PFSK-1 (cell line): ENCODE data around the gene SCMH1.

Source experiments
- FOXP2 ChIP-seq: optimal IDR thresholded peaks from 2 replicates; pipeline ENCODE3; 2011; ENCODE audit warnings: borderline replicate concordance, control low read depth, inconsistent platforms; ENCODE audit not compliant: insufficient read depth; ENCODE audit errors: extremely low read length, extremely low read depth
- POLR2AphosphoS5 ChIP-seq: IDR thresholded peaks from 2 replicates; pipeline ENCODE4 v1.6.1; 2012; ENCODE audit warnings: low read depth, mild to moderate bottlenecking, control low read depth, low read length, moderate library complexity
- SIN3A ChIP-seq: IDR thresholded peaks from 2 replicates; pipeline ENCODE4 v1.6.1; 2012; ENCODE audit warnings: mild to moderate bottlenecking, low read length, moderate library complexity, borderline replicate concordance; ENCODE audit not compliant: insufficient read depth
- TAF1 ChIP-seq: IDR thresholded peaks from 2 replicates; pipeline ENCODE4 v1.6.1; 2012; ENCODE audit warnings: low read length, control low read depth, borderline replicate concordance; ENCODE audit not compliant: insufficient read depth
- TF ChIP-seq, protein P1 (sequence below), 2 experiments: IDR thresholded peaks; 2 replicates each; pipeline versions ENCODE4 v1.6.1 to v1.8.0; 2011 to 2012; ENCODE audit warnings: low read depth in 2 of 2, low read length in 2 of 2, control low read depth in 1 of 2, inconsistent platforms in 1 of 2, mild to moderate bottlenecking in 1 of 2, moderate library complexity in 1 of 2; ENCODE audit not compliant: insufficient read depth in 1 of 2

Gene SCMH1

DNA sequence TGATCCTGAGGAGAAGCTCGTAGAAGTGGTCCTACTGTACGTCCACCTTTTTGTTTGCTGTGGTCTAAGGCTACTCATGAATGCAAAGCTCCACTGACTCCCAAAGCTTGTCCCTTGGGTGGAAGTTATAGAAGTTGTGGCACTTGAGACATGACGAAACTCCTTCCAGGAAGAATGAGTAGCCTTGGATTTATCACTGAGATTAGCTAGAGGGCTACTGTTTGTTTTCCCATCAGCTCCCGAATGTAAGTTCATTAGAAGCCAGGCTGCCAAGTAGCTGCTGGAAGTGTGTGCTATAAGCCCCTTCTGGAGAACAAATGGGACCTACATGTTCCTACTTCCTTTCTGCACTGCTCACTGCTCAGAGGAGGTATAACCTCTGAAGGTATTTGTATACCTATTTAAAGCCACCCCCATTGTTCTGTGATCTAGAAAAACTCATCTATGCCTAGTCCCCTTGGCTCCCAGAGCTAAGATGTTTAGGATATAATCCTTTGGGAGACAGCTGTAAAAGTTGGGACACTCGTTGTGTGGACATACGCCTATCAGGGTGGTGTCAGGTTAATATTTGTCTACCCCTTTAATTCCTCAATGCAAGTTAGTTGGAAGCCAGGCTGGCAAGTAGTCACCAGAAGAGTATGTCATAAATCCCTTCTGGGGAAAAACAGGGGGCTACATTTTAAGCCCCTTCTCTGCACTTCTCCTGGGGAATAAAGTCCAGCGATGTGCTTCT lies 72.9 kb downstream of the SCMH1 start:
- TF ChIP-seq, protein P1, sequence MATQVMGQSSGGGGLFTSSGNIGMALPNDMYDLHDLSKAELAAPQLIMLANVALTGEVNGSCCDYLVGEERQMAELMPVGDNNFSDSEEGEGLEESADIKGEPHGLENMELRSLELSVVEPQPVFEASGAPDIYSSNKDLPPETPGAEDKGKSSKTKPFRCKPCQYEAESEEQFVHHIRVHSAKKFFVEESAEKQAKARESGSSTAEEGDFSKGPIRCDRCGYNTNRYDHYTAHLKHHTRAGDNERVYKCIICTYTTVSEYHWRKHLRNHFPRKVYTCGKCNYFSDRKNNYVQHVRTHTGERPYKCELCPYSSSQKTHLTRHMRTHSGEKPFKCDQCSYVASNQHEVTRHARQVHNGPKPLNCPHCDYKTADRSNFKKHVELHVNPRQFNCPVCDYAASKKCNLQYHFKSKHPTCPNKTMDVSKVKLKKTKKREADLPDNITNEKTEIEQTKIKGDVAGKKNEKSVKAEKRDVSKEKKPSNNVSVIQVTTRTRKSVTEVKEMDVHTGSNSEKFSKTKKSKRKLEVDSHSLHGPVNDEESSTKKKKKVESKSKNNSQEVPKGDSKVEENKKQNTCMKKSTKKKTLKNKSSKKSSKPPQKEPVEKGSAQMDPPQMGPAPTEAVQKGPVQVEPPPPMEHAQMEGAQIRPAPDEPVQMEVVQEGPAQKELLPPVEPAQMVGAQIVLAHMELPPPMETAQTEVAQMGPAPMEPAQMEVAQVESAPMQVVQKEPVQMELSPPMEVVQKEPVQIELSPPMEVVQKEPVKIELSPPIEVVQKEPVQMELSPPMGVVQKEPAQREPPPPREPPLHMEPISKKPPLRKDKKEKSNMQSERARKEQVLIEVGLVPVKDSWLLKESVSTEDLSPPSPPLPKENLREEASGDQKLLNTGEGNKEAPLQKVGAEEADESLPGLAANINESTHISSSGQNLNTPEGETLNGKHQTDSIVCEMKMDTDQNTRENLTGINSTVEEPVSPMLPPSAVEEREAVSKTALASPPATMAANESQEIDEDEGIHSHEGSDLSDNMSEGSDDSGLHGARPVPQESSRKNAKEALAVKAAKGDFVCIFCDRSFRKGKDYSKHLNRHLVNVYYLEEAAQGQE (IDR thresholded peaks at IDR 0.05; ENCODE audit: insufficient read depth in 1 of 2, low read depth in 2 of 2, low read length in 2 of 2) = no peak
- TF ChIP-seq SIN3A (no peak), POLR2AphosphoS5 (no peak), TAF1 (no peak), FOXP2 (no peak)

DNA sequence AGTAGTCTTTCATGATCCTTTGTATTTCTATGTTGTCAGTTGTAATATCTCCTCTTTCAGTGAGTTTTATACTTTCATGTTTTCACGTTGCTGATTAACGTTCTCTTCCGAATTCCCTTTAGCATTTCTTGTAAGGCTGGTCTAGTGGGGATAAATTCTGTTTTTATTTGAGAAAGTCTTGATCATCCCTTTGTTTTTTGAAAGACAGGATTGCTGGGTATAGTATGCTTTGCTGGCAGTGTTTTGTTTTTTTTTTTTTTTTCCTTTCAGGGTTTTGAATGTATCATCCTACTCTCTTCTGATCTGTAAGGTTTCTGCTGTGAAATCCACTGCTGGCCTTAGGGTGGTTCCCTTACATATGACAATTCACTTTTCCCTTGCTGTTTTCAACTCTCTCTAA lies 74.4 kb downstream of the SCMH1 start:
- TF ChIP-seq POLR2AphosphoS5 (no peak), FOXP2 (no peak), SIN3A (no peak), TAF1 (no peak)
- TF ChIP-seq, protein P1 (IDR thresholded peaks at IDR 0.05; ENCODE audit: insufficient read depth in 1 of 2, low read depth in 2 of 2, low read length in 2 of 2) = no peak

DNA sequence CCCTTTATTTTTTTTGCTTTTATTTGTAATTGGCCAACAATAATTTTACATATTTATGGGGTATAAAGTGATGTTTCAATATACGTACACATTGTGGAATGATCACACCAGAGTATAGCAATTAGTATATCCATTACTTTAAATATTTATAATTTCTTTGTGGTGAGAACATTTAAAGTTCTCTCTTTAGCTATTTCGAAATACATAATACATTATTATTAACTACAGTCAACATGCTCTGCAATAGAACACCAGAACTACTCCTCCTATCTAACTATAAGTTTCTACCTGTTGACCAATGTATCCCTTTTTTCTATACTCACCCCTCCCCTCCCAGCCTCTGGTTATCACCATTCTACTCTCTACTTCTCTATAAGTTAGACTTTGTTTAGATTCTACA lies 77.4 kb downstream of the SCMH1 start:
- TF ChIP-seq POLR2AphosphoS5 (no peak), SIN3A (no peak), TAF1 (no peak), FOXP2 (no peak)
- TF ChIP-seq, protein P1 (IDR thresholded peaks at IDR 0.05; ENCODE audit: insufficient read depth in 1 of 2, low read depth in 2 of 2, low read length in 2 of 2) = no peak

DNA sequence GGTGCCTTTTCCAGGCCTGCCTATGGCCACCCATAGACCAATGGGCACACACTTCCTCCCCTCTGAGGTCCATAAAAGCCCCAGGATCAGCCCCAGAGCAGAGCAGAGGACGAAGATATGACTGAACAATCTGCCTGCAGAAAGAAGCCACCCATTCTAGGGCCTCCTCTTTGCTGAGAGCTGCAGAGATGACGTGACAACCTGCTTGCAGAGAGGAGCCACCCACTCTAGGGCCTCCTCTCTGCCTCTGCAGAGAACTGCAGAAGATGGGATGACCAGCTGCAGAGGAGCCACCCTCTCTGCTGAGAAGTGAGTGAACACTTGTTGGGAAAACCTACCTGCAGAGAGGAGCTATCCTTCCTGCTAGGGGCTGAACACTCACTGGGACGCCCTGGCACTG lies 79.7 kb downstream of the SCMH1 start:
- TF ChIP-seq TAF1 (no peak), POLR2AphosphoS5 (no peak), SIN3A (no peak), FOXP2 (no peak)
- TF ChIP-seq, protein P1 (IDR thresholded peaks at IDR 0.05; ENCODE audit: insufficient read depth in 1 of 2, low read depth in 2 of 2, low read length in 2 of 2) = no peak

DNA sequence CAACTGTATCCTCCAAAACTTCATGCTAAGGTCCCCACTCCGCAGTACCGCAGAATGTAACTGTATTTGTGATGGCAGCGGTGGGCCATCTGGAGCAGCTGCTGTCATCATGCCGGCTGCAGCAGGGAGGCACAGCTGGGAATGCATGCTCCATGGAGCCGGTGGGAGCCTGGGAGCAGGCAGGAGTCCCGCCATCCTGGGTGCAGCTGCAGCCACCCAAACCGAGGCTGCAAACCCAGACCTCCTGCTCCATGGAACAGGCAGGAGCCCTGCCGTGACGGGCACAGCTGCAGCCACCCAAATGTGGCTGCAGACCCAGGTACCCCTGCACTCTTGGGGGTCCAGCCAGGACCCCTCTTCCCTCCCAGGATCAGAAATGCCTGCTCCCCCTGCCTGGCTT lies 80.3 kb downstream of the SCMH1 start:
- no peak for TF ChIP-seq POLR2AphosphoS5
- no peak for TF ChIP-seq SIN3A
- TF ChIP-seq TAF1 = no peak
- no peak for TF ChIP-seq FOXP2
- TF ChIP-seq, protein P1 (IDR thresholded peaks at IDR 0.05; ENCODE audit: insufficient read depth in 1 of 2, low read depth in 2 of 2, low read length in 2 of 2) = no peak
